Measurements from ENCODE around the gene ATXN7L1.

- TF ChIP-seq EGR1 (IDR thresholded peaks at IDR 0.05) (no peak), CEBPB (IDR thresholded peaks at IDR 0.05) (no peak), NFIC (IDR thresholded peaks at IDR 0.05) (no peak), YY1 (IDR thresholded peaks at IDR 0.05; ENCODE audit: low read depth) (no peak), RAD21 (IDR thresholded peaks at IDR 0.05; ENCODE audit: low read depth) (no peak), EP300 (IDR thresholded peaks at IDR 0.05; ENCODE audit: borderline replicate concordance) (no peak), ZBTB7A (IDR thresholded peaks at IDR 0.05; ENCODE audit: low read depth) (no peak), TAF1 (IDR thresholded peaks at IDR 0.05; ENCODE audit: low read depth) (no peak), REST (IDR thresholded peaks at IDR 0.05; ENCODE audit: low read depth) (no peak), FOXM1 (IDR thresholded peaks at IDR 0.05; ENCODE audit: borderline replicate concordance, low read depth) (no peak), CREB1 (IDR thresholded peaks at IDR 0.05; ENCODE audit: low read depth) (no peak), USF1 (IDR thresholded peaks at IDR 0.05) (no peak), MAX (IDR thresholded peaks at IDR 0.05) (no peak)
Measured at GRCh38 chr7:105675934-105676371, 200.4 kb downstream of the ATXN7L1 start.

Data from Ishikawa (cell line).